GM13977 (cell line): Measurements from ENCODE around the gene NOP10.
"Not testable (repeated sequence)": the region's sequence is repeated elsewhere in the genome, so short reads cannot be mapped to it uniquely, and the experiment has no call there.

ENCODE experiments used
- DNase-seq: peaks from one replicate; pipeline ENCODE4 v3.0.0; 2012; ENCODE audit warnings: low spot score
- CTCF ChIP-seq: IDR thresholded peaks from 2 replicates; pipeline ENCODE4 v1.5.1; 2012; ENCODE audit warnings: mild to moderate bottlenecking, control low read depth; ENCODE audit not compliant: insufficient read depth; ENCODE audit errors: extremely low read depth, missing control alignments
- in situ Hi-C: fragments of 300-500 bp; cut with MboI; formaldehyde crosslinking; loops from one replicate; pipeline ENCODE4 v1.12.0; 2022; ENCODE audit warnings: low sequenced_read_pairs, low pct_unique_long_range_greater_than_20kb, mixed read lengths, inconsistent platforms; ENCODE audit not compliant: unreplicated experiment

The NOP10 gene

GRCh38 chr15:34358948-34359347 is 16.0 kb upstream of the NOP10 start:
- TF ChIP-seq CTCF, result no peak
- no peak for DNase-seq
- in situ Hi-C loops, result loop anchor here (25.0 kb wide), 1 partner anchor 228 kb away; the partner anchor contains the start of gene GOLGA8B

- no peak for DNase-seq
- in situ Hi-C loops, result loop anchor here (25.0 kb wide), 1 partner anchor 229 kb away; the partner anchor contains the start of gene GOLGA8B
- no peak for TF ChIP-seq CTCF
Observed at GRCh38 chr15:34358367-34358766, 15.4 kb upstream of the NOP10 start.

GRCh38 chr15:34357653-34358052 is 14.7 kb upstream of the NOP10 start:
- in situ Hi-C loops, result loop anchor here (25.0 kb wide), 1 partner anchor 230 kb away; the partner anchor contains the start of gene GOLGA8B
- DNase-seq, result no peak
- no peak for TF ChIP-seq CTCF

- in situ Hi-C loops, result loop anchor here (25.0 kb wide), 1 partner anchor 232 kb away; the partner anchor contains the start of gene GOLGA8B
- DNase-seq, result no peak
- TF ChIP-seq CTCF, result no peak
Observed at GRCh38 chr15:34355241-34355640, 12.3 kb upstream of the NOP10 start.

GRCh38 chr15:34354286-34354685 is 11.3 kb upstream of the NOP10 start:
- DNase-seq, result no peak
- in situ Hi-C loops, result loop anchor here (25.0 kb wide), 1 partner anchor 233 kb away; the partner anchor contains the start of gene GOLGA8B
- no peak for TF ChIP-seq CTCF

- TF ChIP-seq CTCF, result no peak
- no peak for DNase-seq
- in situ Hi-C loops, result loop anchor here (25.0 kb wide), 1 partner anchor 234 kb away; the partner anchor contains the start of gene GOLGA8B
Observed at GRCh38 chr15:34353627-34354026, 10.7 kb upstream of the NOP10 start.

GRCh38 chr15:34352996-34353395 is 10.1 kb upstream of the NOP10 start:
- in situ Hi-C loops, result loop anchor here (25.0 kb wide), 1 partner anchor 234 kb away; the partner anchor contains the start of gene GOLGA8B
- not testable (repeated sequence) for DNase-seq
